GM19023 (cell line): ENCODE results near the gene DIAPH1.
A peak's percentile ranks its signal among the peaks of the same experiment; 100 is the strongest.

Experiments
- ATAC-seq: cut with Tn5 transposase; IDR thresholded peaks from one replicate; pipeline ENCODE4 v1.9.1; 2021; ENCODE audit warnings: mild to moderate bottlenecking, moderate library complexity; ENCODE audit not compliant: unreplicated experiment

The DIAPH1 gene

DNA sequence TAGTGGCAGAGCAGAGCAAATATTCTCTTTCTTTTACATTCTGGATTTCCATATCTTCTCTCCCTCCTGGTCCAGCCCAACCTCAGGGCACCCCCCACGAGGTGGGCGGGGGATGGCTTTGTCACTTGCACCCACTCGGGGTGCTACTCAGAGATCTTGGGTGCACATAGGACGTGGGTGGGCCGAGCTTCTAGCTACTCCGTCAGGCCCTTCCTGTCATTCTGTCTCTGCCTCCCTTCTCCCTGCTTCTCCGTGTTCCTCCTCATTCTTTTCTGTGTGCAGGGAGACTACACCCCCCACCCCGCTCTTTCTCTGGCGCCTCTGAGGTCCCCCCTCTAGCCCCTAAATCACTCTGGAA is 110.4 kb downstream of the DIAPH1 start:
- no peak for ATAC-seq

DNA sequence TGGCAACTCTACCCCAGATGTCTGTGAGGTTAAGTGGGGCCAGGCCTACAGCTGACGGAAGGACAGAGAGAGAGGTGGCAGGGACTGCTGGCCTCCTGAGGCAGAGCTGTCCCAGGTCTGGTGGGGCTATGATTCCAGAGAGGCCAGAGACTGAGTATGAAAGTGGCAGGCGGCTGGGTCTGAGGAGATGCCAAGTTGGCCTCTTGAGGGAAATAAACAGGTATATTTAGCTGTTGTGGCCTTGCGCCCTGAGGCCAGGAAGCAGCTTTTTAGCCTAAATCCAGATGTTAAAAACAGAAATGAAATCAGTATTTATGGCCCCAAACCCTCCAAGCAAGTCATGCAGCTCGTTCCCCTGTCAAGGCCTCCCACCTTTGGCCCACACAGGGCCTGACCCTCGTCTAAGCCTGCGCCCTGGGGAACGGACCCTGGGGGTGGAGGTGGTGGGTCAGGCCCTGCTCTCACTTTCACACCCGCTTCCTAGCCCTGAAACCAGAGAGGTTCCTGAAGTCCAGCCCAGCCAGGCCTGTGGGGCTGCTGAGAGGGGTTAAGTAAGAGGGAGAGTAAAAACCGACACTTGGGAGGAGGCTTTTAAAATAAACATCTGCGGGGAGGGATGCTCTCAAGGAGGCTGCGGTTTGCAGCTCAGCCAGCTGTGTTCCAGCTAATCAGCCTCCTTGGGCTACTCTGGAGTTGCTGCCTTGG is 111.3 kb downstream of the DIAPH1 start:
- peak; percentile 39 for ATAC-seq

DNA sequence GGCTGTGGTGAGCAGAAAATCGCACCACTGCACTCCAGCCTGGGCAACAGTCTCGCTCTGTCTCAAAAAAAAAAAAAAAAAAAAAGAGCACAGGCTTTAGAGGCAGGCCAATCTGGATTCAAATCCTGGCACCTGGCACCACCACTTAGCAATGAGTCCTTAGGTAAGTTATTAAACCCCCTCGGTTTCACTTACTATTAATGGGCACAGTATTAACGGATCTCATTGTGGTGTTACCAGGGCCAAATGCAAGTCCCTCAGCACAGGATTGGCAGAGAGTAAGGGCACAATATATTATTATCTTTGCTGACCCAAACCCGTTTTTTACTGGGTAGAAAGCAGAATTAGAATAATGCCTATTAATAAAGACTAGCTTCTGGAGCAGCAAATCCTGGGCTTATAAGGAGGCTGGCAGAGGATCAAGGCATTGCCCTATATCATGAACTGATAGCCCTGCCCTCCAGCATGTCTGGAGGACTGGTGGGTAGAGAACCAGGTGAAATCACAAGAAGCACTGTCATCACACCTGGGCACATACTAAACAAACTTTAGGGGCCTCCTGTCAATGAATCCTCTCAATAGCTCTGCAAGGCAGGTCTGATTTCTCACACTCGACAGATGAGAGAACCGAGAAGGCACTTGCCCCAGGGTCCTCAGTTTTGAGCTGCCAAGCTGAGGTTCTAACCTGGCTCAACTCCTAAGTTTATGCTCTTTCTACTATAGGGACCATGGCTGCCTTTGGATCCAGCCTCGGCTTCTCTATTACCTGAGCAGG is 112.2 kb downstream of the DIAPH1 start:
- no peak for ATAC-seq

- ATAC-seq, result no peak
Observed at GRCh38 chr5:141504216-141504615, 114.6 kb downstream of the DIAPH1 start.

- no peak for ATAC-seq
Observed at GRCh38 chr5:141503681-141504080, 115.1 kb downstream of the DIAPH1 start.

DNA sequence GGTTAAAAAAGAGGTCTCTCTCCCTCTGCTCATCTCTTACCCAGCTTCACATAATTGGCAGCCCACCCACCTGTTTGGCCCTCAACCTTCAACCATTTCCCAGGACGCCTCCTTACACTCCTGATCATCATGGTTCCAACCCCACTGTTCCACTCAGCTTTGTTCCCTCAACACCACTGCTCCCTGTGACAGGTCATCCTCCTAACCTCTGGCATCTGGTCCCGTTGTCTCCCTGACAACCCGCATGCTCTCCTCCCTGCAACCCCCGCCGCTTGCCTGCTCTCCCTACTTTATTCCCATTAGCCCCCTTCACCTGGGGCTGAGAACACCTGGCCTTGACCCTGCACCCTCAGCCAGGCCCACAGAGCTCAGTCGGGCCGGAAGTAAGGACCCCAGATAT is 117.0 kb downstream of the DIAPH1 start:
- ATAC-seq, result no peak

DNA sequence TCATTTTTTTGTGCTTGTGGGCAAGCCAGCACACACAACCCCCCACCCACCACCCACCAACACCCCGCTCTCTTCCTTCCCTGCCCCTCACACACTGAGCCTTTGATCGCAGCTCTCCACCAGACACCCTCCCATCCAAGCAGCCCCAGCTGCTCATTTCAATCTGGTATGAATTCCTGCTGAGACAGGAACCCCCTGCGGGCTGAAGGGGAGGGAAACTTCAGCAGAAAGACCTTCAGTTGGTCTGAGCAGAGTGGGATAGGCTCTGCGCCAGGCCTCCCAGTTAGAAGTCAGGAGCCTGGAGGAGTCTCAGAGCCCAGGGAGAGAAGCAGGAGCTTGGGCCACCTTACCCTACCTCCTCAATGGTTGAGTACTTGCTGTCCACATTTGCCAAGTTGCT is 122.8 kb downstream of the DIAPH1 start:
- ATAC-seq, result no peak

- ATAC-seq, result no peak
Observed at GRCh38 chr5:141495453-141495811, 123.4 kb downstream of the DIAPH1 start.

DNA sequence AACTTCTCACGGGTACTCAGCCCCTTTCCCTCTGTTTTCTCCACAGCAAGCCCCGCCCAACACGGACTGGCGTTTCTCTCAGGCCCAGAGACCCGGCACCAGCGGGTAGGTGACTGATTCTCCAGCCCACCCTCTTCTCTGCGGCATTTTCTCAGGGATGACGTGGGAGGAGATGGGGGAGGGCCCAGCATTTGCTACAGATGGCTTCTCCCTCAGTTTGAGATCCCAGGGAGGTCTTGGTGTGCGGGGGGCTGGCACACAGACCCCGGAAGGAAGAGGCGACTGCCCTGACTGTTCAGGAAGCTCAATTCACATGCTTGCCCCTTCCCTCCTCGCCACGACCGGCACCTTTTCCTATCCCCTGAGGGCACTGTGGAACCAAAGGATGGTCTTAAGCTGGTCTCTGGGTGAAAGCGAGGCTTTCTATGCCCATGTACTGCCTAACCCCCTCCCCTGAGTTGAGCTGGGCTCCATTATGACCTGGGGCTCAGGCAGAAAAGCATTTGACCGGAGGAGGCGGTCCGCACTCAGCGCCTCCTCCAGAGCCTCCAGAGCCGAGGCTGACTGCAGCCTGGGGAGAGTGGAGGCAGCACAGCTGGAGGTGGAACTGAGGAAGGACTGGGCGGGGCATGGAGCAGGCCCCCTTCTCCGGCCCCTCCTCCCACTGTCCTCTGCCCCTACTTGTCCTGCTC is 123.9 kb downstream of the DIAPH1 start:
- no peak for ATAC-seq

DNA sequence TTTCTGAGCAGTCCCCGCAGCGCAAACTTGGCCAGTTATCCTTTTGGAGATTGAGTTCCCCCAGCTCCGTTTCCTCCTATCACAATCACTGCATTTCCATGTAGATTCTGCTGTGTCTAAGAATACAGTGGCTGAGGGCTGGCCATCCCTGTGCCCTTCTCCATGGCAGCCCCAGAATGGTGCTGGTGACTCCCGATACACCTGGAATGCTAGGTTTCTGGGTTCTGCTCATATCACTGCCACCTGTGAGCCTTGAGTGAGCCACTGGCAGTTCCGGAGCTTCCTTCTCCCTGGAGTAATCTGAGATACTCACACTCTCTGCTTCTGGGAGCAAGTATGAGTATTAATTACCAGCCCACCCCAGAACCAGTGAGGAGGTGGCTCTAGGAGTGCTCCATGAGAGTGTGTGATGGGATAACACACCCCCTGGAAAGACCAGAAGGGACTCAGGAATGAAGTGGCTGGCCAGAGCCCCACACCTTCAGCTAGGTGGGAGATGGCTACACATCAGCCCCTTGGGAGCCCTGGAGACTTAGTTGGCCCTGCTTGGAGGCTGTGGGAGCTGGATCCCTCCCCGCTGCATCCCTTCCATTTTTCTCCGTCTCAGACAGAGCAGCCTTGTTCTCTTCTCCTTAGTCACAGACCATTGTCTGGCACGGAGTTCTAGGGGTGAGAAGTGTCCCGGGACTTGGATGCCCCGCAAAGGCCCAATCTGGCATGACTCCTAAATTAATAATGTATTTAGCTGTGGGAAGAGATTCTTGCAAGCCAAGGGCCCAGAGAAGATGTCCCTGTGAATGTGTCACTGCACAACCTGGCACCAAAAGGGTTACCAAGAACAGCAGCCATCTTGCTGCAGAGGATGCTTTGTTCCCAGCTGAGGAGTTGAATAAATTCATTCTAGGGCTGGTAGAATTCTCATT is 125.0 kb downstream of the DIAPH1 start:
- no peak for ATAC-seq

- peak; percentile 53 for ATAC-seq
Observed at GRCh38 chr5:141492168-141492885, 126.5 kb downstream of the DIAPH1 start.

- ATAC-seq, result no peak
Observed at GRCh38 chr5:141491323-141492167, 127.3 kb downstream of the DIAPH1 start.

DNA sequence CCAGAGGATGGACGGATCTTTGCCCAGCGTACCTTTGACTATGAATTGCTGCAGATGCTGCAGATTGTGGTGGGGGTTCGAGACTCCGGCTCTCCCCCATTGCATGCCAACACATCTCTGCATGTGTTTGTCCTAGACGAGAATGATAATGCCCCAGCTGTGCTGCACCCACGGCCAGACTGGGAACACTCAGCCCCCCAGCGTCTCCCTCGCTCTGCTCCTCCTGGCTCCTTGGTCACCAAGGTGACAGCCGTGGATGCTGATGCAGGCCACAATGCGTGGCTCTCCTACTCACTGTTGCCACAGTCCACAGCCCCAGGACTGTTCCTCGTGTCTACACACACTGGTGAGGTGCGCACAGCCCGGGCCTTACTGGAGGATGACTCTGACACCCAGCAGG is 128.0 kb downstream of the DIAPH1 start:
- no peak for ATAC-seq

DNA sequence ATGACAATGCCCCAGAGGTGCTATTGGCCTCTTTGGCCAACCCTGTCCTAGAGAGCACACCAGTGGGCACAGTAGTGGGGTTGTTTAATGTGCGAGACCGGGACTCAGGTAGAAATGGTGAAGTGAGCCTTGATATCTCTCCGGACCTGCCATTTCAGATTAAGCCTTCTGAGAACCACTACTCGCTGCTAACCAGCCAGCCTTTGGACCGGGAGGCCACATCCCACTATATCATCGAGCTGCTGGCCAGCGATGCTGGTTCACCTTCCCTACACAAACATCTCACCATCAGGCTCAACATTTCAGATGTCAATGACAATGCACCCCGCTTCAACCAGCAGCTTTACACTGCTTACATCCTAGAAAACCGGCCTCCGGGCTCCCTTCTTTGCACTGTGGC is 128.5 kb downstream of the DIAPH1 start:
- no peak for ATAC-seq

GRCh38 chr5:141489841-141490240 is 129.0 kb downstream of the DIAPH1 start:
- ATAC-seq, result no peak

- ATAC-seq, result no peak
Observed at GRCh38 chr5:141488591-141489561, 129.9 kb downstream of the DIAPH1 start, which contains the start of gene PCDHGC5. Gene PCDHGC5 (plus strand): TSS chr5:141489081. CDS start chr5:141489241, 160 bp downstream.

DNA sequence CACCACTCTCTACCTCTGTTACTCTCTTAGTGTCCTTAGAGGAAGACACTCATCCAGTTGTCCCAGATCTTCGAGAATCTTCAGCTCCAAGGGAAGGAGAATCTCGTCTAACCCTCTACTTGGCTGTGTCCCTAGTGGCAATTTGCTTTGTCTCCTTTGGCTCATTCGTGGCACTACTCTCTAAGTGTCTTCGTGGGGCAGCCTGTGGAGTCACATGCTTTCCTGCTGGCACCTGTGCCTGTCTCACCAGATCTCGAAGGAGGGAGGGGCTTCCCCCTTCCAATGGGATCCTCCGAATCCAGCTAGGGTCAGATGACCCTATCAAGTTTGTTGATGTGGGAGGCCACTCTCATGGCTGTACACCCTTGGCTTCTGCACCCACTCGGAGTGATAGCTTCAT is 131.7 kb downstream of the DIAPH1 start:
- no peak for ATAC-seq

DNA sequence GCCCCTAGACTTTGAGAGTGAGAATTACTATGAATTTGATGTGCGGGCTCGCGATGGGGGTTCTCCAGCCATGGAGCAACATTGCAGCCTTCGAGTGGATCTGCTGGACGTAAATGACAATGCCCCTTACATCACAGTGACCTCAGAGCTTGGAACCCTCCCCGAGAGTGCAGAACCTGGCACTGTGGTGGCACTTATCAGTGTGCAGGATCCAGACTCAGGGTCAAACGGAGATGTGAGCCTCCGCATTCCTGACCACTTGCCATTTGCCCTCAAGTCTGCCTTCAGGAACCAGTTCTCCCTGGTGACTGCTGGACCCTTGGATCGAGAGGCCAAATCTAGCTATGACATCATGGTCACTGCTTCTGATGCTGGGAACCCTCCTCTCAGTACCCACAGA is 132.7 kb downstream of the DIAPH1 start:
- no peak for ATAC-seq
